NCI-H345 treated with DMSO at 0.1 percent for 48 hours (cell line): ENCODE data around the gene BCORL1.

Experiments
- DNase-seq: peaks from one replicate; lab custom pipeline; 2025; ENCODE audit not compliant: unreplicated experiment; lab: John Stamatoyannopoulos, UW

BCORL1 gene

DNA sequence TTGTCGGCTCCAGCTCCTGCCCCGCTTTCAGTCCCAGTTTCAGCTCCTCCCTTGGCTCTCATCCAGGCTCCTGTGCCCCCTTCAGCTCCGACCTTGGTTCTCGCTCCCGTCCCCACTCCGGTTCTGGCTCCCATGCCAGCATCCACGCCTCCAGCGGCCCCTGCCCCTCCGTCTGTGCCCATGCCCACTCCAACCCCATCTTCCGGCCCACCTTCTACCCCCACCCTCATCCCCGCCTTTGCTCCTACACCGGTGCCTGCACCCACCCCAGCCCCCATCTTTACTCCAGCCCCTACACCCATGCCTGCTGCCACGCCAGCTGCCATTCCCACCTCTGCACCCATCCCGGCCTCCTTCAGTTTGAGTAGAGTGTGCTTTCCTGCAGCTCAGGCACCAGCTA is 31.2 kb downstream of the BCORL1 start:
- no peak for DNase-seq

DNA sequence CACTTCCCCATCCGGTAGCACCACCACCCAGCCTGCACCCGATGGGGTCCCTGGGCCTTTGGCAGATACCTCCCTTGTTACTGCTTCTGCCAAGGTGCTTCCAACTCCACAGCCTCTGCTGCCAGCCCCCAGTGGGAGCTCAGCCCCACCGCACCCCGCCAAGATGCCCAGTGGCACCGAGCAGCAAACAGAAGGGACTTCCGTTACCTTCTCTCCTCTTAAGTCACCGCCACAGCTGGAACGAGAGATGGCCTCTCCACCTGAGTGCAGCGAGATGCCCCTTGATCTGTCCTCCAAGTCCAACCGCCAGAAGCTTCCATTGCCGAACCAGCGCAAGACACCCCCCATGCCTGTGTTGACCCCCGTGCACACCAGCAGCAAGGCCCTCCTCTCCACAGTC is 31.9 kb downstream of the BCORL1 start:
- DNase-seq = no peak

DNA sequence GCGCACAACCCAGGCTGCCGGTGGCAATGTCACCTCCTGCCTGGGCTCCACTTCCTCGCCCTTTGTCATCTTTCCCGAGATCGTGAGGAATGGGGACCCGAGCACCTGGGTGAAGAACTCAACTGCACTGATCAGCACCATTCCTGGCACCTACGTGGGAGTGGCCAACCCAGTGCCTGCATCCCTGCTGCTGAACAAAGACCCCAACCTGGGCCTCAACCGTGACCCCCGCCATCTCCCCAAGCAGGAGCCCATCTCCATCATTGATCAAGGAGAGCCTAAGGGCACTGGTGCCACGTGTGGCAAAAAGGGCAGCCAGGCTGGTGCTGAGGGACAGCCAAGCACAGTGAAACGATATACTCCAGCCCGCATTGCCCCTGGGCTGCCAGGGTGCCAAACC is 32.3 kb downstream of the BCORL1 start:
- DNase-seq = no peak

DNA sequence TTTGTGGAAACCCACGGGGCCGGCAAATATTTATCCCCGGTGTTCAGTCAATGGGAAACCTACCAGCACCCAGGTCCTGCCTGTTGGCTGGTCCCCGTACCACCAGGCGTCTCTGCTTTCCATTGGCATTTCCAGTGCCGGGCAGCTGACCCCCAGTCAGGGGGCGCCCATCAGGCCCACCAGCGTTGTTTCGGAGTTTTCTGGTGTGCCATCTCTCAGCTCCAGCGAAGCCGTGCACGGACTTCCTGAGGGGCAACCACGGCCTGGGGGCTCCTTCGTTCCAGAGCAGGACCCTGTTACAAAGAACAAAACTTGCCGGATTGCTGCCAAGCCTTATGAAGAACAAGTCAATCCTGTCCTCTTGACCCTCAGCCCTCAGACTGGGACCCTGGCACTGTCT is 32.7 kb downstream of the BCORL1 start:
- DNase-seq = no peak

DNA sequence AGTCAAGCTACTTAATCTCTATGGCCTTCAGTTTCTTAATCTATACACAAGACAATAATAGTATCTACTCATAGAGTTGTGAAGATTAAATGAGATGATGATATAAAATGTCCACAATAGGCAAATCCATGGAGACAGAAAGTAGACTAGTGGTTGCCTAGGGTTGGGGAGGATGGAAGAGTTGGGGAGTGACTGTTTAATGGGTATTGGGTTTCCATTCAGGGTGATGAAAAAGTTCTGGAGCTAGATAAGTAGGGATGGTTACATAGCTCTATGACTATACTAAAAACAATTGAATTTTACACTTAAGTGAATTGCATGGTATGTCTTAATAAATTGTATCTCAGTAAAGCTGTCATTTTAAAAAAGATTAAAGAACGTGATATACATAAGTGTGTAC is 35.7 kb downstream of the BCORL1 start:
- DNase-seq = no peak

DNA sequence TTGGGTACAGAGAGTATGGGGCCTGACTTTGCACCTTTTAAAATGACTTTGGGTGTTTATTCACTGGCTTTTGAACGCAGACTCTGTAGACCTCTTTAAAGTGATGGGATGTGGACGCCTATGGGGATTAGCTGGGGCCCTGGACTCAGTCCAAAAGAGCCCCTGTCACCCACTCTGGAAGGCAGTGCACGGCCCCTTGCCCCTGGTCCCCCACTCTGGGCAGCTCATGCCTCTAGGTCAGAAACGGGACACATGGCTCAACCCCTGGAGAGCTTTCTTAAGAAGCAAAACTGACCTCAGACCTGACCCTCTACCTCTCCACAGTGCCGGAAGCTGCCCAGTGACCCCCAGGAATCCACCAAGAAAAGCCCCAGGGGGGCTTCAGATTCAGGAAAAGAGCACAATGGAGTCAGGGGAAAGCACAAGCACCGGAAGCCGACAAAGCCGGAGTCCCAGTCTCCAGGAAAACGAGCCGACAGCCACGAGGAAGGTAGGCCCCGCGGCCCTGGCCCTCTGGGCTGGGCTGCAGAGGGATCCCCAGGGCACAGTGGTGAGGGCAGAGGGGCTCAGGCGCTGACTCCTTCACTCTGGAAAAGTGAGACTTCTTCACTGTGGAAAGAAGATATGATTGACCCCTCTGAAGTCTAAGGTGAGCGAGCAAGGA is 38.4 kb downstream of the BCORL1 start:
- no peak for DNase-seq

DNA sequence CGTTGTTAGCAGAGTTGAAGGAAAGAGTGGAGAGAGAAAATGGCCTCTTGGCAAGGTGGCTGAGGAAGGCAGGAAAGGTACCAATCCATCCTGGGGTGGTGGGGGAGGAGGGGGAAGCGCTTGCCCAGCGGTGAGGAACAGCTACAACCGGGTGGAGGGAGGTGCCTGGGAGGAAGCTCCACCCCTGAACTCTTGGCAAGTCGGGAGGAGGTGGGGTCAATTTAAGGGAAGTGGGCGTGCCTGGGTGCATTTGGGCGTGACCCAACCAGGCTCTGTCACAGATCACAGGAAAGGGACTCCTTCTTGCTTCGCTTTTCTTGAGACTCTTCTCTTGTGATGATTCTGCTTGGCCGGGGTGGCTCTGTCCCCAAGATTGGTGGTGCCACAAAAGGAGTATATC is 41.7 kb downstream of the BCORL1 start:
- DNase-seq = no peak

DNA sequence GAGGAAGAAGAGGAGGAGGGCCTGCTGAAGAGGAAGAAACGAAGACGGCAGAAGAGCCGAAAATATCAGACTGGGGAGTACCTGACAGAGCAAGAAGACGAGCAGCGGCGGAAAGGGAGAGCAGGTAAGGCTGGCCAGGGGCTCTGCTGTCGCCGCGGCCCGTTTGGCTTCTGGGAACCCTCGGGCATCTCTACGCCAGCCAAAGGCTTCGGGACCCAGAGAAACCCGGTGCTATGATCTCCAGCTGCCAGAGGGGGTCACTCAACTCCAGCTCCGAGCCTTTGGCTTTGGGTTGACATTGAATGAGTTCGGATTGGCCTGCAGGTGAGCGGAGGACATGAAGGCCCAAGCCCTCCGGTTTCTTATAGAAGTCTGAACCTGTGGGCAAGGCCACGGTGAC is 42.8 kb downstream of the BCORL1 start:
- DNase-seq = no peak

DNA sequence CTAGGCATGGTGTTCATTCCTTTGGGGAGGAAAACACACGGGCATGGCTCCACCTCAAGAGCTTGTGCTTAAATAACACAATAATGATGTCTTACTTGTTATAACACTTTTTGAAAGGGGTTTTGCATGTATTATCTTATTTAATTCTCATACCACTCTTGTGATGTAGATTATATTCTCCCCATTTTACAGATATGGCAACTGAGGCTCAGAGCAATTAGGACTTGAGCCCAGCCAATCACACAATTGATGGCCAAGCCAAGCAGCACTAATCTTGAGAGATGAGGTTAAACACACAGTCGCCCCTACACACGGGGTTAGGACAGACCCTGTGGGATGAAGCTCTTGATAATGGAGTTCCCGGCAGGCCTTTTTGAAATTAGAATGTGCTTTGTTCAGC is 45.1 kb downstream of the BCORL1 start:
- no peak for DNase-seq

DNA sequence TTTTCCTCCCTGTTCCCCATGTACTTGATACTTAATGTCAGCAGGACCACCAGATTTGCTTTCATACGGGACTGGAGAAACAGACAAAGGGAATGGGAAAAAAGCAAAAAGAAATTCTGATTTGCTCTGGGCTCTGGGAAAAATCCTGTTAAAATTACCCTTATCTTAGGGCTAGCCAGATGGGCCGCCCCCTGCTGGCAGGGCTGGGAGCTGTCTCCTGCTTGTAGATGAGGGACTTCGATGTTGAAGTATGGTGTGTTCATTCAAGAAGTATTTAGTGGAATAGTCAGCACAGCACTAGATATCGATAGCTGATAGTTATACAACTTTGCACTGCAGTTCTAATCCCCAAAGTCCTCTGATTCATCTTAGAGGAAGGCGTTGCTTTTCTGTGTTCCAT is 45.8 kb downstream of the BCORL1 start:
- no peak for DNase-seq

DNA sequence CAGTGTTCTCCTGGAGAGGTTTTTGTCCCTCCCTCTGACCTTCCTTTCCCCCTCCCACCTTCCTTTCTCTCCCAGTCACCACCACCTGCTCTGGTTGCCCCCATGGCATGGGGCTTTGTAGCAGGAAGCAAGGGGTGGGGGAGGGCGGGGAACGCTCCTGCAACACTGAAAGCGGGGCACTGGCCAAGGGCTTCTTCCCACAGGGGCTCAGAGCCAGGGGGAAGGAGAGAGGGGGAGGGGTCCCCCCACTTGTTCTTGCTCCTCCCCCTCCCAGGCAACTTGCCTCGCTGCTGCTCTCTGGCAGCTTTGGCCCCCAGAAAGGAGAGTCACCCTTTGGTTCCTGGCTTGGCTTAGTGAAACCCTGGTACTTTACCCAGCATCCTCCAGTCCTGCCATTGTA is 48.4 kb downstream of the BCORL1 start:
- DNase-seq = no peak

DNA sequence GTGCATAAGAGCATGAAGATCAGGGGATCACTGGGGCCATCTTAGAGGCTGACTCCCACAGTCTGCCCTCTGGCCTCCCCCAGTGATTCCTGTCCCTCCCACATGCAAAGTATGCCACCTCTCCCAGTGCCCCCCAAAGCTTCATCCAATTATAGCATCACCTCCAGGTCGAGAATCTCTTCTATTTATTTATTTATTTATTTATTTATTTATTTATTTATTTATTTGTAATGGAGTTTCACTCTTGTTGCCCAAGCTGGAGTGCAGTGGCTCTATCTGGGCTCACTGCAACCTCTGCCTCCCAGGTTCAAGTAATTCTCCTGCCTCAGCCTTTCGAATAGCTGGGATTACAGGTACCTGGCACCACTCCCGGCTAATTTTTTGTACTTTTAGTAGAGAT is 50.1 kb downstream of the BCORL1 start:
- no peak for DNase-seq

DNA sequence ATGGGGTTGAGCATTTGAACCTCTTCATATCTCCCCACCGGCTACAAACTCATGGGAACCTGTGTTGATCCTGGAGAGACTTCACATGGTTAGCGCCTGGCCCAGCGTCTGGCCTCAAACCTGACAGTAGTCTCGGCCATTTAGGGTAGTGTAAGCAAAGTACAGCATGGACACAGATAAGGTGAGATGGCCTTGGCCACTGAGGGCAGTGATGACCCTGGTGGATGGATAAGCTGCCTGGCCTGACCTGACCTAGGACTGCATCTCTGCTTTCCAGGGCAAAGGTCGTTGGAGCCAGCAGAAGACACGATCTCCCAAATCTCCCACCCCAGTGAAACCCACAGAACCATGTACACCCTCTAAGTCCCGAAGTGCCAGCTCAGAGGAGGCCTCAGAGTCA is 51.7 kb downstream of the BCORL1 start:
- no peak for DNase-seq

DNA sequence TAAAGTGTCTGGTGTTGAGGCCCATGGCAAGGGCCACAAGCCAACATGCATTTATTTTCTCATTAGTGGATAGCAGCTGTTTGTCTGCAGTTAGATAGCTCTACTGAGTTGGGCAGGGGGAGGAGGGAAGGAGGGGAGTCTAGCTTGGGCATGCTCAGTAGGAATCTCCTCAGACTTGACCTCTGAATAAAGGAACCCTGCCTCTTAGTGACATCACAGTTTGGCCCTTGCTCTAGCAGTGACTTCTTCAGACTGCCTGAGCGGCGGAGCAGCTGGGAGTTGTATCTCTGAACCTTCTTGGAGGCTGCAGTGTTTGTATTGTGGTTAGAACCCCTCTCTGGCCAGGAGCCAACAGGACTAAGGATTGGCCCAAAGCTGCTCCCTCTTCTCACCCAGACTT is 57.4 kb downstream of the BCORL1 start:
- DNase-seq = no peak

DNA sequence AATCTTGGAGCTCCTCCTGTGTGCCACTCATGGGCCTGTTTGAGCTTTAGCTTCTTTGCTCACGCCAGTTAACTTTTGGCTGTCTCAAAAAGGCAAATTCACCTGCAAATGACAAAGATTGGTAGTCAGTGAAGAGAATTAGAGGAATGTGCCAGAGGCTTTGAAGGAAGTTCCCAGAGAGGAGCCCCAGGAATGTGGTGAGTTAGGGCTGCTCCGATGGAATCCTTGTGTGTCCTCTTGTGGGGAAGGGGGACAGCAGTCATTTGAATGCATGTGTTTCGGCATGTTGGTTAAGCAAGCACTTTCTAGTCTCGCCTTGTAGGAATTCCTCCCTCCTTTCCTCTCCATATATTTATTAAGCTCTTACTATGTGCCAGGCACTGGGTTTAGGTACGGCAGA is 65.0 kb downstream of the BCORL1 start:
- DNase-seq = no peak

DNA sequence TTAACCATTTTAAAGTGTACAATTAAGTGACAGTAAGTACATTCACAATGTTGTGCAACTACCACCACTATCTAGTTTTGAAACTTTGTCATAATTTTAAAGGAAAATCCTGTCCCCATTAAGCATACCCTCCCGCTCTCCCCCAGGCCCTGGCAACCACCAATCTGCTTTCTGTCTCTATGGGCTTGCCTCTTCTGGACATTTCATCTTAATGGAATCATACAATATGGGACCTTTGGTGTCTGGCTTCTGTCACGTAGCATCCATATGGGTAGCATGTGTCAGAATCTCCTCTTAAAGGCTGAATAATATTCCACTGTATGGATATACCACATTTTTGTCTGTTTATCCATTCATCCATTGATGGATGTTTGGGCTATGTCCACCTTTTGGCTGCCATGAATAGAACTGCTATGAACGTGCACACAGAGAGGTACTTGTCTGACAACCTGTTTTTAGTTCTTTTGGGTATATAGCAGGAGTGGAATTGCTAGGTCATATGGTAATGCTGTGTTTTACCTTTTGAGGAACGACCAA is 66.3 kb downstream of the BCORL1 start:
- DNase-seq = no peak

DNA sequence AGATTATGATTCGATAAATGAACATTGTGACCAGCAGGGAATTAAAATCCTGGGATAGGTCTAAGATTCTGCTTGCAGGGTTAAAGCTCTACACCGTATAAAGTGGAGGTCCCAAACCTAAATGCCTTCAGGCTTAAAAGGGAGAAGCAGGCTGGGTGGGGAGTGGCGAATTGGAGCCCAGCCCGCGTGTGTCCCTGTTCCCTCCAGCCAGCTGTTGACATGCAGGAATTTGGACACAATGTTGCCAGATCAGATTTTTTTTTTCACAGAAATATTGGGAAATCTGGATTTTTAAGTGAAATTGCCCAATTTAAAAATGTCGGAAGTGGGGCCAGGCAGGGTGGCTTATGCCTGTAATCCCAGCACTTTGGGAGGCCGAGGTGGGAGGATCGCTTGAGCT is 67.4 kb downstream of the BCORL1 start:
- no peak for DNase-seq

DNA sequence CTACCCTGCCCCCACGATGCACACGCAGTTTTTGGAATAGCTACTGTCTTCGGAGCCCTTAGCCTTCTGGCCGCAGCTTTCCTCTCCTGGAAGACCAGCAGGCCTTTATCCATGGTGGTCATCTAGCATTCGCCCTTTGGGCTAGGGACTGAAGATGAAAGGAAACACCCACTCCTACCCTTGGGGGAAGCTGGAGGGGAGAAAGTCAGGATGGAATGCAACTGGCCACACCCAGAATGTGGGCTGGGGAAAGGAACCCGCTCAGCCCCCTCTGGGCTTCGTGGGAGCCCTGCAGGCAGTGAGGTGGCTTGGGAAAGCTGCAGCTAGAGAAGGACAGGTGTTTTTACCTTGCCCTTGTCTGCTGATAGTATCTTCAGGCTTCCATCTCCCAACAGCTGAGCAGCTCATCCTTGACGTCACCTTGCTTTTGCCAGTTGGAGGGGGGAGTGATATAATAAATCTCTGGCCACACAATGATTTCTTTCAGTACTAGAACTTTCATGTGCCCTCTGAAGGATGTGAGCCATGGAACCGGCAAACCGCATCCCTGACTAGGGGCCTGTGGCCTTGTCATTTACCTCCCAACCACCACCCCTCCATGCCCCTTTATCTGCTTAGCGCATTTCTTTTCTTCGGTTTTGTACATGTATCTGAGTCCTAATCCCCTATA is 68.9 kb downstream of the BCORL1 start:
- no peak for DNase-seq

DNA sequence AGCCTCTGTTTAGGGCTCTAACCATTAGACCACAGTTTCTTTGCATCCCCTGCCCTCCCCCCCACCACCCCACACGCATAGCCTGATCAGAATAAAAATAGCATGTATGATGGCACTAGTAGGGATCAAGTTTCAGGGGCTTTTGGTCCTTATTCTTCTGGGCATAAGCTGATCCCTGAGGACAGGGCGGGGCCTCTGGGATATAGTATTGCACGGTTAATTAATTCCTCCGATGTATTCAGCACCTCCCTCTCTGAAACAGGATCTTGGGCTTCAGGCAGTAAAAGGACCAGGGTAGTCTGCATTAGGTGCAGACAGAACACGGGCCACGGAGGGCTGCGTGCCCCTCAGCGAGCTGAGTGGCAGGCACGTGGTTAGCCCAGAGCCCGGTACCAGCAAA is 70.8 kb downstream of the BCORL1 start:
- no peak for DNase-seq

DNA sequence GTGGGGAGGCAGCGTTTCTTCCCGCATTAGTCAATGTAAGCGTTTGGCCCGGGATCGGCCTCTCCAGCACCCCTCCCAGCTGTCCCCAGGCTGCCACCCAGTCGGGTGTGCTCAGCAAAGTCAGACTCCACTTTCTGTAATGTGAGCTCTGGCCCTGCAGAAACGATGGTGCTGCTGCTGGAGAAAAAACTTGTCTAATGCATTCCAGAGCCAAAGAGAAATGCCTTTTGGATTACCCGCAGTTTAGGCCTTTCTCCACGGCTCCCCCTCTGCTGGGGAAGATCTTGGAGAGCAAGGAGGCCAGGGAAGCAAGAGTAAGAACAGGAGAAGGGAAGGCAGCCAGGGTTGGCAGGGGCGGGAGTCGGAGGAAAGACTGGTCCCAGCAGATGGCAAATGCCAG is 72.7 kb downstream of the BCORL1 start:
- DNase-seq = no peak

DNA sequence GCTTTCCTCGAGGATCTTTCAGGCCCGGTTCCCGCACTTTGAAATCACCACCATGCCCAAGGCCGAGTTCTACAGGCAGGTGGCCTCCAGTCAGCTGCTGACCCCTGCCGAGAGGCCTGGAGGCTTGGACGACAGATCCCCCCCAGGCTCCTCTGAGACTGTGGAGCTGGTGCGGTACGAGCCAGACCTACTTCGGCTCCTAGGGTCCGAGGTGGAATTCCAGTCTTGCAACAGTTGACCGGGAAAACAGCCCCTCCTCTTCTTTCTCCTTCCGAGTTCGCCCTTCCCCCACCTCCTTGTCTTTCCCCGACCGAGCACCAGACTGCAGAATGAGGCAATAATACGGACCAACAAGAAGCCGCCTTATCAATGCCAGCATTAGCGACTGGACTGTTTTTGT is 73.5 kb downstream of the BCORL1 start:
- DNase-seq = no peak

DNA sequence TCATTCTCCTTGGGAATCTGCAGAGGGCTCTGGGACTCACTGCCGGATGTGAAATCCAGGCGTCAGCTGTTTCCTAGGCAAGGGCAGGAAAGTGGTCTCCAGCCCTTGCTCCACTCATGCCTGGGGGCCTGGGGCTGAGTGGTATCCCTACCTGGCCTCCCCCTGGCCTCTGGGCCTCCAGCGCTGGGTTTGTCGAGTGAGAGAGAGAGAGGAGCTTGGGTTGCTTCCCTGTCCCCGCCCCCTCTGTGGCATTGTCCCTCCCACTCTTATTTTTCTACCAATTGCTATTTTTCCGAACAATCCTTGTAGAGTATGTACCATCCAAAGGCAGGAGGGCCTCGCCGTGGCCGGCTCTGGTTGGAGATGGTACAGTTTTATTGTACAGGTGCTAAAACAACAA is 74.8 kb downstream of the BCORL1 start:
- DNase-seq = no peak

DNA sequence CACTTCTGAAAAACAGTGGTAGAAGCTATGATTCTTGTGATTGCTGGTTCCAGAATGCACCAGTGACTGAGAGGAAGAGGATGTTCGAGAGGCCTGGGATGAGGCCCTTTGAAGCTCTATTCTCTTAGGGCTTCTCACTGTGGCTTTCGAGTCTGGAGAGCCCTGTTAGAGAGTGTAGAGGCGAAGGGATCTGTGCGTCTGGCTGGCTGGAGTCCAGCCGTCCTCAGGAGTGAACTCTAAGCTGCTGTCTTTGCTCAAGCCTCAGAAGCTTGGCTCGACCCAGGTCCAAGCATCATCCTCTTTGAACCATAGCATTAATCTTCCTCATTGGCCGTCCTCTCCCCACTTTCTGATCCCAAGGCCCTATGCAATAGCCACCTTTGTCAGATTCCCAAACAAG is 76.2 kb downstream of the BCORL1 start:
- no peak for DNase-seq
